ENCODE results near the gene TAS2R13.

The TAS2R13 gene

GRCh38 chr12:10861366-10861765, 48.0 kb downstream of the TAS2R13 start:
- TF ChIP-seq, protein P1, sequence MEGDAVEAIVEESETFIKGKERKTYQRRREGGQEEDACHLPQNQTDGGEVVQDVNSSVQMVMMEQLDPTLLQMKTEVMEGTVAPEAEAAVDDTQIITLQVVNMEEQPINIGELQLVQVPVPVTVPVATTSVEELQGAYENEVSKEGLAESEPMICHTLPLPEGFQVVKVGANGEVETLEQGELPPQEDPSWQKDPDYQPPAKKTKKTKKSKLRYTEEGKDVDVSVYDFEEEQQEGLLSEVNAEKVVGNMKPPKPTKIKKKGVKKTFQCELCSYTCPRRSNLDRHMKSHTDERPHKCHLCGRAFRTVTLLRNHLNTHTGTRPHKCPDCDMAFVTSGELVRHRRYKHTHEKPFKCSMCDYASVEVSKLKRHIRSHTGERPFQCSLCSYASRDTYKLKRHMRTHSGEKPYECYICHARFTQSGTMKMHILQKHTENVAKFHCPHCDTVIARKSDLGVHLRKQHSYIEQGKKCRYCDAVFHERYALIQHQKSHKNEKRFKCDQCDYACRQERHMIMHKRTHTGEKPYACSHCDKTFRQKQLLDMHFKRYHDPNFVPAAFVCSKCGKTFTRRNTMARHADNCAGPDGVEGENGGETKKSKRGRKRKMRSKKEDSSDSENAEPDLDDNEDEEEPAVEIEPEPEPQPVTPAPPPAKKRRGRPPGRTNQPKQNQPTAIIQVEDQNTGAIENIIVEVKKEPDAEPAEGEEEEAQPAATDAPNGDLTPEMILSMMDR (IDR thresholded peaks at IDR 0.05; ENCODE audit: low read depth, low read length, missing control alignments): no peak
- in situ Hi-C loops (cut with HindIII; ENCODE audit: low sequenced_read_pairs): no loop called here
- no peak for DNase-seq (ENCODE audit: low read depth)
- H3K4me3 ChIP-seq (ENCODE audit: low read depth, low read length): no peak overlapping the region

Data from astrocyte of the cerebellum (primary cell).